Measurements from ENCODE around the gene KCNJ9. TPM values are rescaled to one million over a fixed set of nuclear protein-coding genes. Genes with fewer than 3 reads are reported as not detected.

The KCNJ9 gene
- total RNA-seq, 1 experiment from 2014 or later, result not detected

DNA sequence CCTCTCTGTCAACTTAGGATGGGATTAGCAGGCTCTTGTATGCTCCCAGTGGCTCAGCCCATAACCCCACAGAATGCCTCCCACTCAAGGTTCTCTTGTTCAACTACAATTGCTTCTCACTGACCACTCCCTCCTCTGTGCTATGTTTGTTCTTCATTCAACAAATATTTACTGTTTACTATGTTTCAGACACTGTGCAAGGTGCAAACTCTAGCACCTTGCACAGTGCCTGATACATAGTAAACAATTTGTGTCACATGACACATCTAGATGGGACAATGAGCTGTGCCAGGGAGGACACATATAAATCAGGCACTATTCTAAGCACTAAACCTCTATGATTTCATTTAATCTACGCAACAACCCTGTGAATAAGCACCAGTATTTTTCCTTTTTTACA lies 49.6 kb downstream of the KCNJ9 start:
- Histone ChIP-seq H3K36me3 (ENCODE audit: insufficient read depth, low read length) (no peaks in the 10 kb centered on the region), H3K27ac (ENCODE audit: low read length) (no peak overlapping the region), H3K27me3 (ENCODE audit: low read length) (no peaks in the 10 kb centered on the region), H3K9me3 (ENCODE audit: low read length) (no peaks in the 10 kb centered on the region), H3K4me2 (ENCODE audit: low read depth, low read length, poor library complexity, severe bottlenecking) (no peak overlapping the region), H3K4me3 (ENCODE audit: low read length) (no peak overlapping the region), H3K4me1 (ENCODE audit: low read length) (no peaks in the 10 kb centered on the region), H2AFZ (ENCODE audit: low read length) (no peak overlapping the region), H4K20me1 (ENCODE audit: insufficient read depth, low read depth, low read length) (no peaks in the 10 kb centered on the region), H3K9ac (ENCODE audit: low read length) (no peak overlapping the region), H3K9me2 (replicated peaks; ENCODE audit: insufficient read depth, low read length) (no peaks in the 10 kb centered on the region), H3K79me2 (ENCODE audit: low read length) (no peaks in the 10 kb centered on the region)
- no peak for DNase-seq

DNA sequence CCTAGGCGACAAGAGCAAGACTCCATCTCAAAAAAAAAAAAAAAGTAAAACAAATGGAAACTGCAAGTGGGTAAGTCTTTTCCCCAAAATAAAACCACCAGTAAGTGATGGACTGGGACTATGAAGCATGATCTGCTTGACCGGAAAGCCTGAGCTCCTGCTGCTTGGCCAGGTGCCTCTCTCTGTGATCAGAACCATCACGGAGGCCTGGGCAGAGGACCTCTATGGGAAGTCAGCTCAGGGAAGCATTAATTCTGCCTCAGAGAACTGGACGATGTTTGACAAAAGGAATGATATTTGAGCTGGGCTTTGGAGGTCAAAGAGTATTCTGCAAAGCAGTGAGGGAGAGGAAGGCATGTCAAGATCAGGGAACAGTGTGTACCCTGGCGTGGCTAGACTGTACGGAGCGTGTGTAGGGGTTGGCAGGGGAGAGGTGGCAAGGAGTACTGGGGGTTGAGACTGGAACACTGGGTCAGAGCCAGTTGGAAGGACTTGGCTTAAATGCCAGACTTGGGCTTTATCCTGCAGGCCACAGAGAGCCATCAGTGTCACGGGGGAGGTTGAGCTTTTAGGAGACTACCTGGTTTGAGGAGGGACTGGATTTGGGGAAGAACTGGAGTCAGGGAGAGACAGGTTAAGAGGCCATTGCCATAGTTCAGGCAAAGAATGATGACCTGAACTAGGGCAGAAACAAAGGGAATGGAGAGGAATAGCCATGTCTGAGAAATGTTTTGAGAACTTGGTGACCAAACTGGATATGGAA lies 50.6 kb downstream of the KCNJ9 start:
- Histone ChIP-seq H3K79me2 (ENCODE audit: low read length) (no peaks in the 10 kb centered on the region), H3K4me3 (ENCODE audit: low read length) (no peak overlapping the region), H3K9me2 (replicated peaks; ENCODE audit: insufficient read depth, low read length) (no peaks in the 10 kb centered on the region), H3K27me3 (ENCODE audit: low read length) (no peaks in the 10 kb centered on the region), H3K27ac (ENCODE audit: low read length) (no peak overlapping the region), H3K36me3 (ENCODE audit: insufficient read depth, low read length) (no peaks in the 10 kb centered on the region), H4K20me1 (ENCODE audit: insufficient read depth, low read depth, low read length) (no peaks in the 10 kb centered on the region), H3K9me3 (ENCODE audit: low read length) (no peaks in the 10 kb centered on the region), H2AFZ (ENCODE audit: low read length) (no peak overlapping the region), H3K9ac (ENCODE audit: low read length) (no peak overlapping the region), H3K4me1 (ENCODE audit: low read length) (no peaks in the 10 kb centered on the region), H3K4me2 (ENCODE audit: low read depth, low read length, poor library complexity, severe bottlenecking) (no peak overlapping the region)
- no peak for DNase-seq

DNA sequence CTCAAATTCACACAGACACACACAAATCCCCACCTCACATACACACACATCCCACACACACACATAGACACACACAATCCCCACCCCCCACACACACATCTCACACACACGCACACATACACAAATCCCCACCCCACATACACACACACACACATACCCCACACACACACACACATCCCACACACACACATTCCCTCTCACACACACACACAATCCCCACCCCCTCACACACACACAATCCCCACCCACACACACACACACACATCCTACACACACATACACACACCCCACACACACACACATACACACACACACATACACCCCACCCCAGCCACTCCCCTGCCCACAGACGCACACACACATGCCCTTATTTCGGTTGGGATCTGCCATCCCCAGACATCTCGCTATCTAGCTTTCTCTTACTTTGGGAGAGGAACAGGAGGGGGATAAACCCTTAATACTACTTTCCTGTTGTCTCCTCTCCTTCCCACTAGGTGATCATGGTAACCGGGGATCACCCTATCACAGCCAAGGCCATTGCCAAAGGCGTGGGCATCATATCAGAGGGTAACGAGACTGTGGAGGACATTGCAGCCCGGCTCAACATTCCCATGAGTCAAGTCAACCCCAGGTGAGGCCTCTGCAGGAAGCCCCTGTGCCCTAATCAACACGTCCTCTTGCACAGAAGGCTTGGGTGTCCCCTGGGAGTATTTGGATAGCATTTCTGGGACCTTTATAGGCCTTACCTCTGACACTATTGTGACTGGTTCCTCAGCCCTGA lies 52.8 kb downstream of the KCNJ9 start:
- H3K27ac ChIP-seq (ENCODE audit: low read length), result no peak overlapping the region
- DNase-seq, result no peak
- H2AFZ ChIP-seq (ENCODE audit: low read length), result no peak overlapping the region

DNA sequence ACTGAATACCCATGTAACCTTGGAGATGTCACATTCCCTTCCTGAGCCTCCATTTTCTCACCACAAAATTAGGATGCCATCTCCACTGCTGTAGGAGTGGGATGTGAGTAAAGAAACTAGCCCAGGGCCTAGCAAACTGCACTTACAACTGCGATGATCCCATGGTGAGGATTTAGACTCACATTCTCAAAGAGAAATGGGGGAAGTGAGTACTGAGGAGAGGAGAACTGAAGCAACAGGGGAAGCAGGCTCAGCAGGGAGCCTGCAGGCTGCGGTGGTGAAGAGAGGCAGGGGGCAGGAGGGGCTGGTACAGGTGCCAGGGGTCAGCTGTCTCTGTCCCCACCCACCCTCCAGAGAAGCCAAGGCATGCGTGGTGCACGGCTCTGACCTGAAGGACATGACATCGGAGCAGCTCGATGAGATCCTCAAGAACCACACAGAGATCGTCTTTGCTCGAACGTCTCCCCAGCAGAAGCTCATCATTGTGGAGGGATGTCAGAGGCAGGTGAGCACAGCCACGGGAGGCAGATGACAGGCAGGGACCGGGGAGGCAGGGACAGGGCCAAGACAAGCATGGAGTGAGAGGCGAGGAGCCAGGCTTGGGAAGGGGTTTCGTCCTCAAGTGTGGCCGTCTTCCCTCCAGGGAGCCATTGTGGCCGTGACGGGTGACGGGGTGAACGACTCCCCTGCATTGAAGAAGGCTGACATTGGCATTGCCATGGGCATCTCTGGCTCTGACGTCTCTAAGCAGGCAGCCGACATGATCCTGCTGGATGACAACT lies 53.6 kb downstream of the KCNJ9 start:
- Histone ChIP-seq H3K27me3 (ENCODE audit: low read length) (no peaks in the 10 kb centered on the region), H4K20me1 (ENCODE audit: insufficient read depth, low read depth, low read length) (no peaks in the 10 kb centered on the region), H3K79me2 (ENCODE audit: low read length) (no peaks in the 10 kb centered on the region), H3K4me1 (ENCODE audit: low read length) (no peaks in the 10 kb centered on the region), H3K36me3 (ENCODE audit: insufficient read depth, low read length) (no peaks in the 10 kb centered on the region), H2AFZ (ENCODE audit: low read length) (no peak overlapping the region), H3K9me2 (replicated peaks; ENCODE audit: insufficient read depth, low read length) (no peaks in the 10 kb centered on the region), H3K9me3 (ENCODE audit: low read length) (no peaks in the 10 kb centered on the region), H3K4me3 (ENCODE audit: low read length) (no peak overlapping the region), H3K4me2 (ENCODE audit: low read depth, low read length, poor library complexity, severe bottlenecking) (no peak overlapping the region), H3K27ac (ENCODE audit: low read length) (no peak overlapping the region), H3K9ac (ENCODE audit: low read length) (no peak overlapping the region)
- DNase-seq, result no peak

More for the DNA sequence above, 52.8 kb downstream of the KCNJ9 start:
- Histone ChIP-seq H3K36me3 (ENCODE audit: insufficient read depth, low read length) (no peaks in the 10 kb centered on the region), H3K9ac (ENCODE audit: low read length) (no peak overlapping the region), H3K9me3 (ENCODE audit: low read length) (no peaks in the 10 kb centered on the region), H3K4me3 (ENCODE audit: low read length) (no peak overlapping the region), H4K20me1 (ENCODE audit: insufficient read depth, low read depth, low read length) (no peaks in the 10 kb centered on the region), H3K9me2 (replicated peaks; ENCODE audit: insufficient read depth, low read length) (no peaks in the 10 kb centered on the region), H3K79me2 (ENCODE audit: low read length) (no peaks in the 10 kb centered on the region), H3K27me3 (ENCODE audit: low read length) (no peaks in the 10 kb centered on the region), H3K4me2 (ENCODE audit: low read depth, low read length, poor library complexity, severe bottlenecking) (no peak overlapping the region), H3K4me1 (ENCODE audit: low read length) (no peaks in the 10 kb centered on the region)

DNA sequence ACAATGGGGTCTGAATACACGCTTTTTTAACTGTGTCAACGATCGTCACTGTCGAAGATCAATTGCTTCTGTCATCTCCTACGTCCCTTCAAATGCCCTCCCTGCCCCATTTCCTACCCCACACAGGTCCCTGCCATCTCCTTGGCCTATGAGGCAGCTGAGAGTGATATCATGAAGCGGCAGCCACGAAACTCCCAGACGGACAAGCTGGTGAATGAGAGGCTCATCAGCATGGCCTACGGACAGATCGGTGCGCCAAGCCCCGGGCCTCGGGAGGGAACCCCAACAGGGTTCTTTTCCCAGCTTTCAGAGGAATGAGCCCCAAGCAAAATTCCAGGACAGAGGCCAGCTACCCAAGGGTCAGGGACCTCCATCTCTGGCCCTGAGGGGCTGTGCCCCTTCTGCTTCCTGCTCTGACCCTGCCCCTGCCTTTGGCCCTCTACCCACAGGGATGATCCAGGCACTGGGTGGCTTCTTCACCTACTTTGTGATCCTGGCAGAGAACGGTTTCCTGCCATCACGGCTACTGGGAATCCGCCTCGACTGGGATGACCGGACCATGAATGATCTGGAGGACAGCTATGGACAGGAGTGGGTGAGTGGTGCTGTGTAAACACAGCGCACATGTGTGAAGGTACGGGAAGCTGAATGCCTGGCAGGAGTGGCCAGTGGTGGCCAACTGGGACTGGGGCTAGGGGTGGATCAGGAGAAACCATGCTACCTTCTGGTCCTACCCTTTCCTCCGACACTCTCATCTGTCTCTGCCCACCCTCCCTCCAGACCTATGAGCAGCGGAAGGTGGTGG lies 55.0 kb downstream of the KCNJ9 start:
- H3K9ac ChIP-seq (ENCODE audit: low read length), result no peak overlapping the region
- H3K36me3 ChIP-seq (ENCODE audit: insufficient read depth, low read length), result no peaks in the 10 kb centered on the region
- no peak overlapping the region for H3K27ac ChIP-seq (ENCODE audit: low read length)
- H3K9me2 ChIP-seq (replicated peaks; ENCODE audit: insufficient read depth, low read length), result no peaks in the 10 kb centered on the region
- no peak for DNase-seq
- no peak overlapping the region for H2AFZ ChIP-seq (ENCODE audit: low read length)
- H4K20me1 ChIP-seq (ENCODE audit: insufficient read depth, low read depth, low read length), result no peaks in the 10 kb centered on the region
- H3K4me2 ChIP-seq (ENCODE audit: low read depth, low read length, poor library complexity, severe bottlenecking), result no peak overlapping the region
- no peaks in the 10 kb centered on the region for H3K27me3 ChIP-seq (ENCODE audit: low read length)
- no peak overlapping the region for H3K4me3 ChIP-seq (ENCODE audit: low read length)
- no peaks in the 10 kb centered on the region for H3K79me2 ChIP-seq (ENCODE audit: low read length)
- no peaks in the 10 kb centered on the region for H3K9me3 ChIP-seq (ENCODE audit: low read length)
- no peaks in the 10 kb centered on the region for H3K4me1 ChIP-seq (ENCODE audit: low read length)

DNA sequence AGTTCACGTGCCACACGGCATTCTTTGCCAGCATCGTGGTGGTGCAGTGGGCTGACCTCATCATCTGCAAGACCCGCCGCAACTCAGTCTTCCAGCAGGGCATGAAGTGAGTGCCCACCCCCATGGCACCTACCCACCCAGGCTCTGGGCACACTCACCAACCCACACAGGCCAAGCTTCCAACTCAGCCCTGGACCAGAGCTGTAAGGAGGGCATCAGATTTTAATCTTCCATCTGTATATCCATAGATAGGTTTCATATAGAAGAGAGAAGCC lies 55.5 kb downstream of the KCNJ9 start:
- Histone ChIP-seq H3K79me2 (ENCODE audit: low read length) (no peaks in the 10 kb centered on the region), H2AFZ (ENCODE audit: low read length) (no peak overlapping the region), H3K36me3 (ENCODE audit: insufficient read depth, low read length) (no peaks in the 10 kb centered on the region)

DNA sequence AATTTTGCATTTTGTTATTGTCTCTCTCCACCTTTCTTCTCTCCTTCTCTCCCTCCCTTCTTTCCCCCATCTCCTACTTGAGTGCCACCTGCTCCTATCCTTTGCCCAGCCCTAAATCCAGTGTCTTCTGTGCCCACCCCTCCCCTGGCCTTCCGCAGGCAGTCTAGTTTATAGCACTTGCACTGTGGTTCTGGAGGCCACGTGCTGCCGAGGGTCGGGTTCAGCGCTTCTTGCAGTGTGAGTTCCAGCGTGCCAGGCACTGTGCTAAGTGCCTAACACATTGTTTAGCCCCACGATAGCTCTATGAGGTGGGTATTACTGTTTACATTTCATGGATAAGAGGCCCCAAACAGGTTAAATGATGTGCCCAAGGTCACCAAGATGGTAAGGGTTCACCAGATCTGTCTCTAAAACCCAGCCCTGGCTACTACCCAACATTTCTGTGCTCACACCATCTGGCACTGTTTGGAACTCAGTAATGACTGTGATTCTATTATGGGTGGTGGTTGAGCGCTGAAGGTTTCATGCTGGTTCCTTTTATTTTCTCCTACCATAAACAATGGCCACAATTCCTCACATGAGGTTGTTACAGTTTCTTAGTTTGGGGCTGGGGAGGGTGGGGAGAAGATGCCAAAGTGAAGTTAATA lies 56.0 kb downstream of the KCNJ9 start:
- Histone ChIP-seq H2AFZ (ENCODE audit: low read length) (no peak overlapping the region), H3K9ac (ENCODE audit: low read length) (no peak overlapping the region), H3K9me3 (ENCODE audit: low read length) (no peaks in the 10 kb centered on the region), H4K20me1 (ENCODE audit: insufficient read depth, low read depth, low read length) (no peaks in the 10 kb centered on the region), H3K36me3 (ENCODE audit: insufficient read depth, low read length) (no peaks in the 10 kb centered on the region), H3K27me3 (ENCODE audit: low read length) (no peaks in the 10 kb centered on the region), H3K4me3 (ENCODE audit: low read length) (no peak overlapping the region), H3K27ac (ENCODE audit: low read length) (no peak overlapping the region), H3K4me1 (ENCODE audit: low read length) (no peaks in the 10 kb centered on the region), H3K9me2 (replicated peaks; ENCODE audit: insufficient read depth, low read length) (no peaks in the 10 kb centered on the region), H3K79me2 (ENCODE audit: low read length) (no peaks in the 10 kb centered on the region), H3K4me2 (ENCODE audit: low read depth, low read length, poor library complexity, severe bottlenecking) (no peak overlapping the region)
- DNase-seq, result no peak

More for the DNA sequence above, 55.5 kb downstream of the KCNJ9 start:
- H3K4me3 ChIP-seq (ENCODE audit: low read length), result no peak overlapping the region
- no peak overlapping the region for H3K9ac ChIP-seq (ENCODE audit: low read length)
- no peaks in the 10 kb centered on the region for H3K9me3 ChIP-seq (ENCODE audit: low read length)
- H3K27ac ChIP-seq (ENCODE audit: low read length), result no peak overlapping the region
- no peaks in the 10 kb centered on the region for H3K27me3 ChIP-seq (ENCODE audit: low read length)
- no peaks in the 10 kb centered on the region for H3K9me2 ChIP-seq (replicated peaks; ENCODE audit: insufficient read depth, low read length)
- H3K4me2 ChIP-seq (ENCODE audit: low read depth, low read length, poor library complexity, severe bottlenecking), result no peak overlapping the region
- H4K20me1 ChIP-seq (ENCODE audit: insufficient read depth, low read depth, low read length), result no peaks in the 10 kb centered on the region
- no peaks in the 10 kb centered on the region for H3K4me1 ChIP-seq (ENCODE audit: low read length)
- no peak for DNase-seq

Measured in Karpas-422 (cell line).